ENCODE data around the gene RIOX2.

Gene RIOX2

DNA sequence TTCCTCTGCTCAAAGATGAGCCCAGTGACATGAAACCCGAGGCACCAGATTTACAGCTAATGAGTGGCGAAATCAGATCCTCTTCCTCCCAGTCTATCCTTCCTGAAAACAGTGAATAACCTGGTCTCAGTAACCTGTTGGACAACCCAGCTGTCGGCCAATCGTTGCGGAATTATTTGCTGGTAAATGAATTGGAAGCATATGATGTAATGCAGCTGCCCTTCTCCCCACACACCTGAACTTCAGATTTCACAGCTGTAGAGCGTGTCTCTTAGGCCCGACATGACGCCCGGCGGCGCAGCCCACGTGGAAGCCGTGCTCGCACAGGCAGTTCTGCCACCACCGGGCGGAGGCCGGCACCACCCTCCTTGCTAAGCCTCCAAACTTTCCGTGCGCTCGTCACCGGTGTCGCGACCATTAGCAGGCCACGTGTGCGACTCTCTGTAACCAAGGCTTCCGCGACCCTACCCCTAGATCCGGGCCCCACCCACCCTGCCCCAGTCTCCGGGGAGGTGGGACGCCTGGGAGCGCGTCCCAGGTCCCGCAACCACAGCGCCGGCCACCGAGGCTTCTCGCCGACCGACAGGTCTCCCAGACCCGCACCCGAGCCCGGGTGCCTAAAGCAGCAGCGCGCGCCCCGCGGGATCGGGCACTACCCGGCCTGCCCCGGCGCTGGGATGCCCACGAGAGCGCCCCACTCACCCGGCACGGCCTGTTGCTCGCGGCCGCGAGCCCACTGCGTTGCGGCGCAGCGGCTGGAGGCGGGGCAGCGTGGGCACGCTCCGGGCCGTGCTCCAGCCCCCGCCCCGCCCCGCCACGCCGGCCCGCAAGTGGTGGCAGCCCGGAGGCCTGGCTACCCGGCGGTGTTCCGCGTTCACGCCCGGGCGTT lies at the start of gene RIOX2:
Gene RIOX2, minus strand, starts transcription at position 753 of the 889 bp plus-strand sequence. CDS start 4,838 bp downstream, outside the sequence.
- in situ Hi-C loops (cut with HindIII; ENCODE audit: low sequenced_read_pairs), result no loop called here

GRCh38 chr3:98020412-98020811 lies 48.2 kb upstream of the RIOX2 start:
- in situ Hi-C loops (cut with HindIII; ENCODE audit: low sequenced_read_pairs), result loop anchor here (5.0 to 25.0 kb wide), 2 partner anchors 93 to 208 kb away; partner anchors contain the start of gene CRYBG3

GRCh38 chr3:98018301-98018700 lies 46.1 kb upstream of the RIOX2 start:
- in situ Hi-C loops (cut with HindIII; ENCODE audit: low sequenced_read_pairs), result loop anchor here (25.0 kb wide), 1 partner anchor 206 kb away; the partner anchor contains the start of gene CRYBG3

GRCh38 chr3:98014268-98014585 lies 42.0 kb upstream of the RIOX2 start:
- in situ Hi-C loops (cut with HindIII; ENCODE audit: low sequenced_read_pairs), result loop anchor here (25.0 kb wide), 1 partner anchor 202 kb away; the partner anchor contains the start of gene CRYBG3

DNA sequence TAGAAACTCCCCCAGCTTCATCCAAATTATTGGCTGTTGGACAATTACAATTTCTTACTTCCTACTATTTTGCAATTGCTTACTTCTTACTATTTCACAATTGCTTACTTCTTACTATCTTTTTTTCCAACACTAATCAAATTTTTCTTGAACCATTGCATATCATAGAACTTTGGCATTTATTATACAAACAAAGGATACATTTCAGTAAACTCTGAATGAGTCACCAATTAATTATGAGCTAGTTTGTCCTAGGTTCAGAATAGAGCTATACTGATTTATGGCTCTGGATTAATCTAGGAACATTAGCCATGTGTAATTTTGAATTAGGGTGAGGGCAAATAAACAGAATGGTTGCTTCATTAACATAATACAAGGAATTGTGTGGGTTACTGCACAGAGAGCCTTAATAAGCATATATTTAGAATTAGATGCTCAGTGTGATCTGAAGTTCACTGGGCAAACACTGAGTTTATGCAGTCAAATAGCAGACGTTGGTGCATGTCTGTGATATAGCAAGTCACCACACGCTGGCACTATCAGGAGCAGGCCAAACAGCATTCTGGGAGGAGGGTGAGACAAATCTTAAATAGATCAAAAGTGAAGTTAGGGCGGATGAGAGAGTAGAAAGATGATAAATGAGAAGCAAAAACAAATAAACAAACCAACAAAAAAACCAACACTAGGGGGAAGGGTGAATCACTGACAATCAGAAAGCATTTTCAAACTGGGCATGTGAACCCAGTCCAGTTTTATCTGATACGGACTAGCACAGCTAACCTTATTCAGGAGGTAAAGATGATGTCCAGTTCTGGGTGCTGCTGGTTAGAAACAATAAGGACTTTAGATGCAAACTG lies 41.4 kb upstream of the RIOX2 start:
- in situ Hi-C loops (cut with HindIII; ENCODE audit: low sequenced_read_pairs), result loop anchor here (25.0 kb wide), 1 partner anchor 201 kb away; the partner anchor contains the start of gene CRYBG3

GRCh38 chr3:98012979-98013378 lies 40.7 kb upstream of the RIOX2 start:
- in situ Hi-C loops (cut with HindIII; ENCODE audit: low sequenced_read_pairs), result loop anchor here (25.0 kb wide), 1 partner anchor 201 kb away; the partner anchor contains the start of gene CRYBG3

- in situ Hi-C loops (cut with HindIII; ENCODE audit: low sequenced_read_pairs), result loop anchor here (25.0 kb wide), 1 partner anchor 199 kb away; the partner anchor contains the start of gene CRYBG3
Measured at GRCh38 chr3:98010883-98011449, 38.7 kb upstream of the RIOX2 start.

DNA sequence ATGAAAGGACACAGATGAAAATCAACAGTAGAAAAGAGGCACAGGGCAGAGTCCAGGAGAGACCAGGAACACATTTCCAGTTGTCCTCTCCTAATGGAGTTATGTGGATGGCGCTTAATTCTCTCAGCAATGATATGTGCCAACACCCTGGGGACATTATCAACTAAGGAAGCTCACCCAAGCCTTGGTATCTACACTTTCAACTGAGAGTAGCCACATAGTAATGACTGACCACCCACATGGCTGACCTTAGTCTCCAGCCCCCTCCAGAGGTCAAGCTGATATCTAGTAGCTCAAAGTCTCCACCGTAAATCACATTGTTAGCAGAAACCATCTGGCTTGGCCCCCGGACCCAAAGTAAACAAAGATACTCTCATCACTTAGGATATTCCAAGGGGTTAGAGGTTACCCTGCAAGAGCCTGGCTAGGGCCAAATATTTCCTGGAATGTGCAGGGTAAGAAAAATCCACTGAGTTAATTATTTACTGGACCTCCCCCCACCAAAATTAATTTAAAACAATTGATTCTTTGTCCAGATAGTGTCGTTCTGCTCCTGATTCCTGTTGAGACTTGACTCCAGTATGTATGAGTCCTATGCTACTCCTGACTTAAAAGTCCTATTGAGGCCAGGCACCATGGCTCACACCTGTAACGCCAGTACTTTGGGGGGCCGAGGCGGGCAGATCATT lies 38.1 kb upstream of the RIOX2 start:
- in situ Hi-C loops (cut with HindIII; ENCODE audit: low sequenced_read_pairs), result loop anchor here (25.0 kb wide), 1 partner anchor 198 kb away; the partner anchor contains the start of gene CRYBG3

DNA sequence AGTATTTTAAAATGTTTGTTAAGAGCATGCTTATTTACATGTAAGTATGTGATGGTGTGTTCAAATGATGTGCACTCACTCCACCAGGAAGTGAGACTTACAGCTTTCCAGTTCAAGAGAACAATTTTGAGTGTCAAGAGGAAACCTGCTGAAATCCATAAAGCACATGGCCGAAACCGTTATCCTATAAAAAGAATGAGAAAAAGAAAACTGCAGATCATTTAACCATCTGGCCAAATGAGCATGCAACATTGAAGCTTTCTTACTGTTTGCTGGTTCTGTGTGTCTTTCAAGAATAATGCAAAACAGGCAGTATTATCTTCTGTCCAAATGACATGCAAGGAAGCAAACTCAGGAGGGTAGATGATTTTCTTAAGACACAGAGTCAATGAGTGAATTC lies 36.6 kb upstream of the RIOX2 start:
- in situ Hi-C loops (cut with HindIII; ENCODE audit: low sequenced_read_pairs), result loop anchor here (25.0 kb wide), 1 partner anchor 197 kb away; the partner anchor contains the start of gene CRYBG3

- in situ Hi-C loops (cut with HindIII; ENCODE audit: low sequenced_read_pairs), result loop anchor here (25.0 kb wide), 1 partner anchor 193 kb away; the partner anchor contains the start of gene CRYBG3
Measured at GRCh38 chr3:98005438-98005837, 33.2 kb upstream of the RIOX2 start.

DNA sequence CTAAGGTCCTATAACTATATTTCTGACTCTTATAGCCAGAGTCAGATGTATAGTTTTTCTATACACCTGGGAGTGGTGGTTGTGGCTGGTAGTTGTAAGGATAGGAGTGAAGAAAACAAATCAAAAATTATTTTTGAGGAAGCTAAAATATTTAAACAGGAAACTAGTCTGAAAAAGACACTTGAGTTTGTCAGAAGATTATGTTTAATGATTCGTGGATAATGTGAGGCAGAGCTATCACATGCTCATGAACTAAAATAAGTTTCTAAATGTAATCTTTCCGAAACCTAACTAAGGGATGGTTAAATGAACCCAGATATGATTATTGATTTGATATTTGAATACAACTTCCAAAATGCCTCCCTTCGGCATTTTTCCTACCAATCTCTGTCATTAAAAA lies 32.5 kb upstream of the RIOX2 start:
- in situ Hi-C loops (cut with HindIII; ENCODE audit: low sequenced_read_pairs), result loop anchor here (25.0 kb wide), 1 partner anchor 192 kb away; the partner anchor contains the start of gene CRYBG3

DNA sequence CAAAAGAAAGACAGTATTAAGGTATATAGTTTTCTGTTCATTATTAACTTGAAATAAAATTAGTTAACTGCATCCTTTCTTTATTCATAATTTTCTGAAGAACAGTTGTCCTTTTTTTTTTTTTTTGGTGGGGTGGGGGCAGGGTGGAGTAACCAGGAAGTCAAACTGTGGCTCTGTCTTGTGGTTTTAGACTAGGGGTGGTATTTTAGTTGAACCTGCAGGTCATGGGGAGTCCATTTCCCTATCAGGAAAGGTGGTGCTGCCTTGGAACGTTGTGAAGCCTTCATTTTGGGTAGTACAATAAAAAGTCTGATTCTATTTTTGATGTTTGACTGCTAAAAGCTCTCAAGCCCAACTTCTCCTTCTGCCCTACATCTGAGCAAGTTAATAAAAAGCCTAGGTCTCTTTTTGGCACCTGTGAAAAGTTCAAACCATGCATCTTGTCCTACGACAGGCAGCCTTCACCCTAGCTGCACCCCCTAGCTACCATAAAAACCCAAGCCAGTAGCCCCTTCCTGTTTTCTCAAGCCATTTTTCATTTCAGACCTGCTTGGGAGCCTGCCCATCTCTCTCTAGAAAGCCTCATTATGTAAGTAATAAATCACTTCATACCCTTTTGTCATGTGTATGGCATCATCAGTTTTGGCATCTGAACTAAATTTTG lies 31.2 kb upstream of the RIOX2 start:
- in situ Hi-C loops (cut with HindIII; ENCODE audit: low sequenced_read_pairs), result loop anchor here (25.0 kb wide), 1 partner anchor 191 kb away; the partner anchor contains the start of gene CRYBG3

GRCh38 chr3:98002717-98003116 lies 30.5 kb upstream of the RIOX2 start:
- in situ Hi-C loops (cut with HindIII; ENCODE audit: low sequenced_read_pairs), result loop anchor here (25.0 kb wide), 1 partner anchor 190 kb away; the partner anchor contains the start of gene CRYBG3

DNA sequence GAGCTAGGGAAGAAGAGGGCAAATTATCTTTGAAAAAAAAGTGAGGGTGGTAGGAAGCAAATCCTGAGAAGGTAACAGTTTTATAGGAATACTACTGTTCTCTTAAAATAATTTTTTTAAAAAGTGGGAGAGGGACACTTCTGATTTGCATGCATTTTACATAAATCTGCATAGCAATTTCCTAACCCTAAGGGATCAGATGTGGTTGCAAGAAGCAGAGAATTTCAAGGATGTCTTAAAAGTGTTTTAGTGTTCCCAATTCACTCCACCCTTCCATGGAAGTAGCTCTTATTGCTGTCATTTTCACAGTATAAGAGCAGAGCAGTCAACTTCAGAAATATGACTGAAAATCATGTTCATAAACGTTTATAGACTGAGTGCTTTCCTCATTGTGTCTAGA lies 27.8 kb upstream of the RIOX2 start:
- in situ Hi-C loops (cut with HindIII; ENCODE audit: low sequenced_read_pairs), result loop anchor here (25.0 kb wide), 1 partner anchor 188 kb away; the partner anchor contains the start of gene CRYBG3

- in situ Hi-C loops (cut with HindIII; ENCODE audit: low sequenced_read_pairs), result no loop called here
Measured at GRCh38 chr3:97999103-97999502, 26.9 kb upstream of the RIOX2 start.

DNA sequence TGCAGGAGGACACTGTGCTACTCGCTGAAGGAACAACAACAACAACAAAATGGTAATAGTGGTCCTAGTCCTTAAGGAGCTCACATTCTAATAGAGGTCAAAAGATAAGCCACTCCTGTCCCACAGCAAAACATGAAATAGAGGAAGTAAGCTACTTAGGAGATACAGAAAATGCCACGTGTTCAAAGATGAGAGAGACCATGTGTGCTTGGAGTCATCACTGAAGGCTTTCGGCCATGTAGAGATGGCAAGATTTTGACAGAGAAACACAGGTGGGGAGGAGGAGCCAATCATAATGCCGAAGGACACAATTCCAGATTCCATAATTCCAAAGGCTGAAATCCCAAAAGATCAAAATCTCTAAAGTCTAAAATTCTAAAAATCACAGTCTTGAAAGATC lies 24.8 kb upstream of the RIOX2 start:
- in situ Hi-C loops (cut with HindIII; ENCODE audit: low sequenced_read_pairs), result no loop called here

- in situ Hi-C loops (cut with HindIII; ENCODE audit: low sequenced_read_pairs), result no loop called here
Measured at GRCh38 chr3:97994328-97994945, 22.2 kb upstream of the RIOX2 start.

DNA sequence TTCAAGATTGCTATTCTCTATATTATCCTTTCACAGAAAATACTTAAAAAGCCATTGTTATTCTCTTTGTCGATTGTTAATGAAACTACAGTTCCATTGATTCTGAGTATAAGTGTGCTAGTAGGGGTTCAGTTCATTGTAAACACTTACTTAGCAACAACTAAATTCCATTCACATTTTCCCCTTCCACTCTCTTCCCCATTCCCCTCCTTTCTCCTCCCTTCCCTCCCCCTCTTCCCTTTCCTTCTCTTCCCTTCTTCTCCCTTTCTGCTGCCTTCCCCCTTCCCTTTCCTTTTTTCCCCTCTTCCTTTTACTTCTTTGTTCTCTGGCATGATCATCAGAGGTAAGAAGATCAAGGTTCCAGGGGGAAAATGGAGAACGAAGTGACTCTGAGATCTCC lies 21.3 kb upstream of the RIOX2 start:
- in situ Hi-C loops (cut with HindIII; ENCODE audit: low sequenced_read_pairs), result no loop called here

All from endothelial cell of hepatic sinusoid (primary cell).